WTC11 (cell line): Measurements from ENCODE around the gene EIF6. TPM values are rescaled to one million over a fixed set of nuclear protein-coding genes. Genes with fewer than 3 reads are reported as not detected.

Source experiments
- ATAC-seq: fragments of 200-7000 bp; cut with Tn5 transposase; 2 replicates; pipeline ENCODE4 v1.10.0; 2021; ENCODE audit warnings: mild to moderate bottlenecking, moderate library complexity
- CTCF ChIA-PET: fragments of 300-600 bp; sonication (Branson Sonifier 250); formaldehyde crosslinking; loops from one replicate; lab custom pipeline; 2021; ENCODE audit warnings: antibody characterized with exemption; lab: Charles Lee
- POLR2A ChIA-PET: fragments of 350-600 bp; sonication (Branson Sonifier 250); formaldehyde crosslinking; loops from one replicate; lab custom pipeline; 2021; ENCODE audit warnings: antibody characterized with exemption; lab: Charles Lee
- DNase-seq: peaks from one replicate; pipeline ENCODE4 v3.0.0; 2021; ENCODE audit warnings: low spot score
- H3K27ac Mint-ChIP-seq: 2 replicates; pipeline ENCODE4 v1.8.0; 2021; ENCODE audit warnings: mixed read lengths
- H3K27me3 Mint-ChIP-seq: 2 replicates; pipeline ENCODE4 v1.8.0; 2021; ENCODE audit warnings: low read depth, mild to moderate bottlenecking, moderate library complexity, mixed read lengths
- H3K36me3 Mint-ChIP-seq: 2 replicates; pipeline ENCODE4 v1.8.0; 2021; ENCODE audit warnings: mixed read lengths
- H3K4me1 Mint-ChIP-seq: 2 replicates; pipeline ENCODE4 v1.8.0; 2022; ENCODE audit warnings: mixed read lengths
- H3K4me3 Mint-ChIP-seq: 2 replicates; pipeline ENCODE4 v1.8.0; 2021; ENCODE audit warnings: mild to moderate bottlenecking, moderate library complexity, mixed read lengths
- H3K9me3 Mint-ChIP-seq: 2 replicates; pipeline ENCODE4 v1.8.0; 2021; ENCODE audit warnings: mixed read lengths
- CDX4 ChIP-seq: fragments of 250-450 bp; sonication (Bioruptor Pico); IDR thresholded peaks from 2 replicates; pipeline ENCODE4 v1.9.0; 2021; ENCODE audit warnings: moderate library complexity, mild to moderate bottlenecking, inconsistent platforms, borderline replicate concordance
- E2F1 ChIP-seq: sonication (generic); formaldehyde crosslinking; IDR thresholded peaks from 2 replicates; pipeline ENCODE4 v1.8.0; 2022; ENCODE audit warnings: mild to moderate bottlenecking, missing genetic modification reagents
- GTF2I ChIP-seq: fragments of 250-450 bp; sonication (Bioruptor Pico); conservative IDR thresholded peaks from 2 replicates; pipeline ENCODE4 v1.4.0; 2021; ENCODE audit warnings: mild to moderate bottlenecking
- IRF2 ChIP-seq: sonication (generic); formaldehyde crosslinking; IDR thresholded peaks from 2 replicates; pipeline ENCODE4 v1.8.0; 2022; ENCODE audit warnings: low read depth, missing genetic modification reagents, borderline replicate concordance
- MXD4 ChIP-seq: fragments of 250-450 bp; sonication (Bioruptor Pico); IDR thresholded peaks from 2 replicates; pipeline ENCODE4 v1.8.0; 2021; ENCODE audit warnings: mild to moderate bottlenecking, moderate library complexity, borderline replicate concordance
- NFATC4 ChIP-seq: fragments of 250-450 bp; sonication (Bioruptor Pico); IDR thresholded peaks from 2 replicates; pipeline ENCODE4 v1.9.0; 2021; ENCODE audit warnings: mild to moderate bottlenecking
- NFE2L1 ChIP-seq: sonication (generic); formaldehyde crosslinking; IDR thresholded peaks from 2 replicates; pipeline ENCODE4 v1.8.1; 2023; ENCODE audit warnings: missing genetic modification reagents
- NFYB ChIP-seq: sonication (generic); formaldehyde crosslinking; conservative IDR thresholded peaks from 2 replicates; pipeline ENCODE4 v1.8.0; 2022; ENCODE audit warnings: low read depth, missing genetic modification reagents
- NR1H2 ChIP-seq: sonication (generic); formaldehyde crosslinking; IDR thresholded peaks from 2 replicates; pipeline ENCODE4 v1.9.0; 2021; ENCODE audit warnings: mild to moderate bottlenecking, moderate library complexity, missing genetic modification reagents
- NR2C2 ChIP-seq: sonication (generic); formaldehyde crosslinking; IDR thresholded peaks from 2 replicates; pipeline ENCODE4 v1.8.0; 2022; ENCODE audit warnings: mild to moderate bottlenecking, missing genetic modification reagents
- PRRX2 ChIP-seq: fragments of 250-450 bp; sonication (Bioruptor Pico); IDR thresholded peaks from 2 replicates; pipeline ENCODE4 v1.8.0; 2021; ENCODE audit warnings: mild to moderate bottlenecking
- TEAD1 ChIP-seq: sonication (generic); formaldehyde crosslinking; IDR thresholded peaks from 2 replicates; pipeline ENCODE4 v1.8.0; 2022; ENCODE audit warnings: mild to moderate bottlenecking, missing genetic modification reagents
- ZNF219 ChIP-seq: sonication (generic); formaldehyde crosslinking; IDR thresholded peaks from 2 replicates; pipeline ENCODE4 v1.8.0; 2023; ENCODE audit warnings: missing genetic modification reagents, mild to moderate bottlenecking, borderline replicate concordance
- ZNF396 ChIP-seq: fragments of 250-450 bp; sonication (Bioruptor Pico); IDR thresholded peaks from 2 replicates; pipeline ENCODE4 v1.8.0; 2021; ENCODE audit warnings: mild to moderate bottlenecking, moderate library complexity, borderline replicate concordance
- ZNF416 ChIP-seq: fragments of 250-450 bp; sonication (Bioruptor Pico); IDR thresholded peaks from 2 replicates; pipeline ENCODE4 v1.9.0; 2021; ENCODE audit warnings: mild to moderate bottlenecking, inconsistent platforms
- ZNF423 ChIP-seq: fragments of 250-450 bp; sonication (Bioruptor Pico); IDR thresholded peaks from 2 replicates; pipeline ENCODE4 v2.1.2; 2022; ENCODE audit warnings: mild to moderate bottlenecking, moderate library complexity
- ZNF425 ChIP-seq: fragments of 250-450 bp; sonication (Bioruptor Pico); conservative IDR thresholded peaks from 2 replicates; pipeline ENCODE4 v1.9.0; 2021; ENCODE audit warnings: mild to moderate bottlenecking
- total RNA-seq: library from RNA; stranded (reverse); gene quantifications from 3 replicates; pipeline ENCODE4 v1.2.3, GENCODE V29; 2021
- TF ChIP-seq, protein P1 (sequence below): sonication (generic); formaldehyde crosslinking; IDR thresholded peaks from 2 replicates; pipeline ENCODE4 v1.8.0; 2022; ENCODE audit warnings: mild to moderate bottlenecking, missing genetic modification reagents

The EIF6 gene
- total RNA-seq, 1 experiment from 2014 or later, result 157 TPM

- ChIA-PET CTCF (interaction anchor here (2.7 kb wide), 1 partner anchor 102 kb away, joined by 10 read pairs; no protein-coding TSS in a partner anchor), POLR2A (no interaction called here)
- TF ChIP-seq E2F1 (no peak), ZNF219 (CRISPR knock-in tag) (no peak), MXD4 (no peak), NR1H2 (CRISPR knock-in tag) (no peak), CDX4 (CRISPR knock-in tag) (no peak), NFYB (no peak), NFATC4 (no peak), GTF2I (CRISPR knock-in tag) (no peak), ZNF396 (CRISPR knock-in tag) (no peak)
- TF ChIP-seq, protein P1, sequence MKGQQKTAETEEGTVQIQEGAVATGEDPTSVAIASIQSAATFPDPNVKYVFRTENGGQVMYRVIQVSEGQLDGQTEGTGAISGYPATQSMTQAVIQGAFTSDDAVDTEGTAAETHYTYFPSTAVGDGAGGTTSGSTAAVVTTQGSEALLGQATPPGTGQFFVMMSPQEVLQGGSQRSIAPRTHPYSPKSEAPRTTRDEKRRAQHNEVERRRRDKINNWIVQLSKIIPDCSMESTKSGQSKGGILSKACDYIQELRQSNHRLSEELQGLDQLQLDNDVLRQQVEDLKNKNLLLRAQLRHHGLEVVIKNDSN, result no peak
- Mint-ChIP-seq H3K9me3 (no peaks in the 10 kb centered on the region), H3K27ac (no peak overlapping the region), H3K4me3 (no peak overlapping the region), H3K27me3 (no peaks in the 10 kb centered on the region), H3K4me1 (peaks cover 25% of the 10 kb centered on the region), H3K36me3 (no peaks in the 10 kb centered on the region)
- ATAC-seq (no peak), DNase-seq (no peak)
These were observed 37.8 kb downstream of the EIF6 start for GRCh38 chr20:35246723-35247122.

DNA sequence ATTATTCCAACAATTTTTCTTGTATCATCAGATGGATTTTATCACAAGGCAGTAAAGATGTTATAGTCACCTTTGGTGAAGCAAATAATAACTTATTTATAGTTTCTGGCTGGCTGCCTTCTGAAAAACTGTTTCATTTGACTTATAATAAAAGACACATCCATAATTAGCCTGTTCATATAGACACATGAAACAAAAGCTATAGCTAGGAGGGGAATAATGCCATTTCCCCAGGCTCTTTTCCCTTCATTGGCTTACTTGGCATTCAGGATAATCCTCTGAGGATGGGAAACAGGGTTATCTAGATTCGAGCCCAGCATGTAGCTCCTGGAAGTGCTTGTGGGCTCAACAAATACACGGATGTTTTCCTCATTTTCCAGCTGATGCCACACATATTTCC, 40.6 kb downstream of the EIF6 start:
- ChIA-PET POLR2A (interaction anchor here (0.6 kb wide), 1 partner anchor 368 kb away, joined by 3 read pairs; the partner anchor contains the start of gene ACSS2), CTCF (interaction anchor here (1.6 kb wide), 1 partner anchor 99 kb away, joined by 5 read pairs; no protein-coding TSS in a partner anchor)
- peaks cover 28% of the 10 kb centered on the region for H3K4me1 Mint-ChIP-seq
- no peak for TF ChIP-seq E2F1
- TF ChIP-seq PRRX2 (CRISPR knock-in tag), result no peak
- TF ChIP-seq GTF2I (CRISPR knock-in tag), result no peak
- no peak for TF ChIP-seq ZNF416 (CRISPR knock-in tag)
- TF ChIP-seq NFE2L1 (CRISPR knock-in tag), result no peak
- TF ChIP-seq NR2C2 (CRISPR knock-in tag), result no peak
- no peak for TF ChIP-seq ZNF219 (CRISPR knock-in tag)
- no peak for TF ChIP-seq TEAD1 (CRISPR knock-in tag)
- no peak overlapping the region for H3K4me3 Mint-ChIP-seq
- no peak overlapping the region for H3K27ac Mint-ChIP-seq
- no peaks in the 10 kb centered on the region for H3K9me3 Mint-ChIP-seq
- no peaks in the 10 kb centered on the region for H3K36me3 Mint-ChIP-seq
- DNase-seq (no peak), ATAC-seq (no peak)
- H3K27me3 Mint-ChIP-seq, result no peaks in the 10 kb centered on the region

GRCh38 chr20:35243317-35243716, 41.3 kb downstream of the EIF6 start:
- DNase-seq (no peak), ATAC-seq (no peak)
- H3K27ac Mint-ChIP-seq, result no peak overlapping the region
- H3K4me1 Mint-ChIP-seq, result peaks cover 24% of the 10 kb centered on the region
- no peaks in the 10 kb centered on the region for H3K9me3 Mint-ChIP-seq
- no peak for TF ChIP-seq ZNF423 (CRISPR knock-in tag)
- no peak for TF ChIP-seq ZNF425 (CRISPR knock-in tag)
- no peak for TF ChIP-seq IRF2 (CRISPR knock-in tag)
- CTCF ChIA-PET, result interaction anchor here (1.6 kb wide), 1 partner anchor 98 kb away, joined by 5 read pairs; no protein-coding TSS in a partner anchor
- H3K4me3 Mint-ChIP-seq, result no peak overlapping the region
- no peaks in the 10 kb centered on the region for H3K36me3 Mint-ChIP-seq
- no peaks in the 10 kb centered on the region for H3K27me3 Mint-ChIP-seq
- POLR2A ChIA-PET, result no interaction called here
